ENCODE measurements around the gene AGBL5.
"Not testable (repeated sequence)": the region's sequence is repeated elsewhere in the genome, so short reads cannot be mapped to it uniquely, and the experiment has no call there.

AGBL5 gene

DNA sequence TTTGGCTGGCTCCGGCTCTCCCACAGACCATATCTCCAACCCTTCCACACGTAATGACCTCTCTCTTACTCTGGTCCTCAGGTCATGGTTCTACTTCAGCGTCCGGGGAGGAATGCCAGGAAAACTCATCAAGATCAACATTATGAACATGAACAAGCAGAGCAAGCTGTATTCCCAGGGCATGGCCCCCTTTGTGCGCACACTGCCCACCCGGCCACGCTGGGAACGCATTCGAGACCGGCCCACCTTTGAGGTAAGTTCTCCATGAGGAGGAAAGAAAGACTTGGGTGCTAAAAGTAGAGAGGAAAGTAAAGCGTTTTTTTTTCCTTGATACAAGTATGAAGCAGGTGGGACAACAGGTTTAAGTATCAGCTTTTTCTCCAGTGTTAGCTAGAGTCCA, 1.9 kb downstream of the AGBL5 start:
- no peak for DNase-seq

DNA sequence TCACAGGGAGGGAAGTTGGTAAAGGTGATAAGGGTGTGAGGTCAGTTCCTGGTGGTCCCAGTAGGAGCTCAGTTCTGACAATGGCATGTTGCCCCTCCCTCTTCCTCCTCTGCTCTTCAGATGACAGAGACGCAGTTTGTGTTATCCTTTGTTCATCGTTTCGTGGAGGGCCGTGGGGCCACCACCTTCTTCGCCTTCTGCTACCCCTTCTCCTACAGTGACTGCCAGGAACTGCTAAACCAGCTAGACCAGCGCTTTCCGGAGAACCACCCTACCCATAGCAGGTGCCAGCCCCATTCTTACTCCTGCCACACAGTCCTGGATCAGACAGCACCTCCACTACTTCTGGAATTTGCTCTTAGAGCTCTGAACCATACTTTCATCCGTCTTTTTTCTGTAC, 2.3 kb downstream of the AGBL5 start:
- DNase-seq, result no peak

DNA sequence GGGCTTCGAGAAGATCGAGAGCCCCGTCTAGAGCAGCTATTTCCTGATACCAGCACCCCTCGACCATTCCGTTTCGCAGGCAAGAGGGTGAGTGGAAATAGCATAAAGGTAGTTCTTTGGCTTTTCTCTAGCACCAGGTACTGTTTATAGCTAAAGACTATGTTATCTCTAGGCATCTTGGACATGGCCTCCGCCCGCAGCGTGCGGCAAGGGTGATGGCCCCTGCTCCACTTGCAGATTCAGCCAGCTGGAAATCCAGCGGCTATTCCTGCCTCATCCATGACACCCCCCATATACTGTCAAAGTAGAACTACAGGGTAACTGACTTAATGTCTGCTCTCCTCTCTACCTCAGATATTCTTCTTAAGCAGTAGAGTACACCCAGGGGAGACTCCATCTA, 3.3 kb downstream of the AGBL5 start:
- DNase-seq, result no peak

DNA sequence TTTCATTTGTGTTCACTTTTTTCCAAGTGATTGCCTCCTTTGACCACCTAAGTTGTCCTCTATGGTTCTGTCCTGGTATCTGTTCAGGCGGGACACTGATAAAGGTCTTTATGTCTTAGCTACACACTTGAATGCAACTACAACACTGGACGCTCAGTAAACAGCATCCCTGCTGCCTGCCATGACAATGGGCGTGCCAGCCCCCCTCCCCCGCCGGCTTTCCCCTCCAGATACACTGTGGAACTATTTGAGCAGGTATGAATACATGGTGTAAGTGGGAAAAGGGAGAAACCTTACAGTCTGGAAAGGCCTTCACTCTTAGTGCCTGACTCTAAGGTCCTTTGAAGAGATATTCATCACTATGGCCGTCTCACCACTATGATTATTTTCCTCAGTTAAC, 5.7 kb downstream of the AGBL5 start:
- no peak for DNase-seq

DNA sequence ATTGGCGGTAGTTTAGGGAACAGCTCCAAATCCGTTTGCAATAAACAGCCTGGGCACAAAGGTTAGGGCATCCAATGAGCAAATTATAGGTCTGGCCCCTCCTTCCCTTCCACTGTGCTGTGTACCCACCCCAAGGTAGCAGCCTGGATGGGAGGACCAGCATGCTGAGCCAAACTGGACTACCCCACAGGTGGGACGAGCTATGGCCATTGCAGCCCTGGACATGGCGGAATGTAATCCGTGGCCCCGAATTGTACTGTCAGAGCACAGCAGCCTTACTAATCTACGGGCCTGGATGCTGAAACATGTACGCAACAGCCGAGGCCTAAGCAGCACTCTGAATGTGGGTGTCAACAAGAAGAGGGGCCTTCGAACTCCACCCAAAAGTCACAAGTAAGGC, 6.7 kb downstream of the AGBL5 start:
- no peak for DNase-seq

DNA sequence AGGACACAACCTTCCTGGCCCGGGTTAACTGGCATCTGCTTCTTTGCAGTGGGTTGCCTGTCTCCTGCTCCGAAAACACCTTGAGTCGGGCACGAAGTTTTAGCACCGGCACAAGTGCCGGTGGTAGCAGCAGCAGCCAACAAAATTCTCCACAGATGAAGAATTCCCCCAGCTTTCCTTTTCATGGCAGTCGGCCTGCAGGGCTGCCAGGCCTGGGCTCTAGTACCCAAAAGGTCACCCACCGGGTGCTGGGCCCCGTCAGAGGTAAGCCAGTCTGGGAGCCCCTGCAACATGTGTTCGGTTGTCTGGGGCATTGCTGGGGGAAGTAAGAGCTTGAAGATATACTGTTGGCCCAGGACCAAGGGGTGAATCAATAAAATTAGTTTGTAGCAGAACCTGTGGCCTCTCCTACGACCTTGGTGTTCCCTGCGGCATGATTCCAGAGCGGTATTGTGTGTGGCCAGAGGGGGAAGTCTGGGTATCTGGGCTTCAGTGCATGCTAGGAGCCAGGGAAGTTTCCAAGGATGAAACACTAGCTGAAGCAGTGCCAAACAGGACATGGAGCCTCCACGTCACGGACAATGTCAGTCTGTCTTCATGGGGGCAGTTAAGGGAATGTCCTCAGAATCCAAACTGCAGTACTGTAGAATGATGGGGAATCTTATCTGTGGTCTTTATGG, 7.8 kb downstream of the AGBL5 start:
- DNase-seq, result no peak

DNA sequence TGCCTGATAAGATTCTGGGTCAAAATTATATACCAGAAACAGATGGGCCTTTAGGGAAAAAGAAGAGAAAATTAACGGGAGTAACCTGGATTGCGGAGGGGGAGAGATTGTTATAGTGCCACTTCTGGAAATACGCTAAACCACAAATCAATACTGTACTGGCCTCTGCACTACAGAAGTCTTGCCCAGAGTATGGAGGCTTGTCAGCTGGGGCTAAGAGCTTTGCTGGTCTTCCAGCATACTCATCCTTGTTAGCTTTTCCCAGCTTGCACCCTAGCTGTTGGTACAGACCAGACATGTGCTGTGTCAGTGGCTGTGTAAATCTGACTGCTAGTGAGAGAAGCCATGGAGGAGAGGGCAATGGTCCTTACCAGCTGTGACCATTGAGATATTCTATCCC, 8.9 kb downstream of the AGBL5 start:
- DNase-seq, result no peak

DNA sequence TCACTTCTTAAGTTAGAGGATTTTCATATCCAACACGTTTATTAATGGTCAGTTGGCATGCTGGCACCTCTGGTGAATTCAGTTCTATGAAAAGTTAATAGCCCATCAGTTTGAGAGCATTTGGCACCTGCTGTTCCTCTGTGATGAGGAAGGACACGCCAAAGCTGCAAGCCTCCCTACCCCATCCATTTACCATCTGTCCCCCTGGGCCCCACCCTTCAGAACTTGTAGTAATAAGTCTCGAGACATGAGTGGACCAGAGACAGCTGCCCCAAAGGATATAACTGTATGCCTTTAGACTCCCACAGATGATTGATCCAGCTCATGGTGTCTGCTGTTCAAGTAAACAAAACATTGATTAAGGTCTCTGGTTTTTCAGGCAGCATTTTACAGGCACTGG, 13.7 kb downstream of the AGBL5 start:
- no peak for DNase-seq

DNA sequence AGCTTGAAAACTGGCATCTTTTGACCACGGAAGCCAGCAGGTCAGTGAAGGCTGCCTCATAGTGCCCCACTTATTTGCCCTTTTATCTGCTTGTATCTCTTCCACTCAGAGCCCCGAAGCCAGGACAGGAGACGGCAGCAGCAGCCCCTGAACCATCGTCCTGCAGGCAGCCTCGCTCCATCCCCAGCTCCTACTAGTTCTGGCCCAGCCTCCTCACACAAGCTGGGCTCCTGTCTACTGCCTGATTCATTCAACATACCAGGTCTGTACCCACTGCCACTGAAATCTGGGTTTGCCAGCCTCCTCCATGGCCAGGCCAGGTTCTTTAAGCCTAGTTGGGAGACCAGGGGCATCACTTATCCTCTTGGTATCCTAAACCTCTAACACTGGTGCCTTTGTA, 15.9 kb downstream of the AGBL5 start:
- DNase-seq, result no peak

DNA sequence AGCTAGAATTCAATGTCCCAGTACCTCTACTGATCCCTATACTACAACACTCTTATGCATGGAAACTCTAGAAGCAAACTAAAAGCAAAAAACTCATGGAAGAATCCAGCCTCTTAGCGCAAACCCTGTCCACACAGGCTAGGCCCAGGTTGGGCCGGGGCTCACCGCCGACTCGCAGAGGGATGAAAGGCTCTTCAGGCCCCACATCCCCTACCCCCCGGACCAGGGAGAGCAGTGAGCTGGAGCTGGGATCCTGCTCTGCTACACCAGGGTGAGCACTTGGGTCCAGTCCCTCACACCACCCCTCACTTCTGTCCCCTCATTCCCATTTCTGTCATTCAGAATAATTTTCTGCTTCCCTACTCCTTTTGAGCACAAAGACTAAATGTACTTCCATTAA, 18.0 kb downstream of the AGBL5 start:
- no peak for DNase-seq

DNA sequence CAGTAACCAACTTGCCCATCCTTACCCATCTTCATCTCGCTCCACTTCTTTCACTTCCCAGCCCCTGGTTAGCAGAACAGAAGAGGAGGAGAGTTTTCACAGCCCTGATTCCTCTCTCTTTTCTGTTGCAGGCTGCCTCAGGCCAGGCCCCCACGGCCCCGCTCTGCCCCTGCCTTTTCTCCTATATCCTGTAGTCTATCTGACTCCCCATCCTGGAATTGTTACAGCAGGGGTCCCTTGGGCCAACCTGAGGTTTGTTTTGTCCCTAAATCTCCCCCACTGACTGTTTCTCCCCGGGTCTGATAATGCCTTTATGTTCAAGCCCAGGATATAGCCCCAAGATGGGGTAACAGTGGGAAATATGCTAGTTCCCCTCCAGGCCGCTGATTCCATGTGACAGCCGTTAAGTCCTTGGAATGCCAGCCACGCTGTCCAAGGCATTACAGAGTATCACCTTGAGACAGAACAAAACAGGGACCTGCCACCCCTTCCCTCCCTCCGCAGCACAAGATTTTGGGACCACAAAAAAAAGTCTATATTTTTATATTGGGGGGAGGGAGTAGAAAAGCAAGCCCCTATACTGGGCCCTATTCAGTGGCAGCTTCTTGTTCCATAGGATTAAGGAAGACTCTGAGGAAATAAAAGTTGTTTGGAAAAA, 18.6 kb downstream of the AGBL5 start:
- DNase-seq, result no peak

DNA sequence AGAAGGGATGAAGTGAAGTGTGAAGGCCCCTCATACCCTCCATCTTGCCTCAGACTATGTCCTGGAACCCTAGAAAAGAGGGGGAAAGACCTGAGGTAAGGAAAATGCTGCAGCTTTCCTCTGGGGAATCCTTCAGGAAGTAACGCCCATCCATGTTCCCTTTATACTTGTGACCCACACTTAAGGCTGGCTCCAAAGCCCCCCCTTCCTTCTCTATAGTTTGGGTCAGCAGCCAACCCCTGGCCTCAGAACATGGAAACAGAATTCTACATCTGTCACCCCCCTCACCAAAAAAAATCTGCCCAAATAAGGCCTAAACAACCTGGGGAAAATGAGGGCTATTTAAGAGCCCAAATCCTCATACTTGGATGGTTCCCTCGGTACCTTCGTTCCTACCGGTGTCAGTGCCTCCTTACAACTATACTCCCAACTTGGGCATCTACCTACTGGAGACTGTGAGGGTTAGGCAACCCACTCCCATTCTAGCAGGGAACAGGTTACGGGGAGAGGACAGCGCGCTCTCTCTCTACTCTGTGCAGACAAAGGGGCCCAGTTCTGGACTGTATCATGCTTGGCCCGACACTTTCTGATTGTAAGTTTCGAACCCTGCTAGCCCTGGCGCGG, 19.3 kb downstream of the AGBL5 start:
- no peak for DNase-seq

DNA sequence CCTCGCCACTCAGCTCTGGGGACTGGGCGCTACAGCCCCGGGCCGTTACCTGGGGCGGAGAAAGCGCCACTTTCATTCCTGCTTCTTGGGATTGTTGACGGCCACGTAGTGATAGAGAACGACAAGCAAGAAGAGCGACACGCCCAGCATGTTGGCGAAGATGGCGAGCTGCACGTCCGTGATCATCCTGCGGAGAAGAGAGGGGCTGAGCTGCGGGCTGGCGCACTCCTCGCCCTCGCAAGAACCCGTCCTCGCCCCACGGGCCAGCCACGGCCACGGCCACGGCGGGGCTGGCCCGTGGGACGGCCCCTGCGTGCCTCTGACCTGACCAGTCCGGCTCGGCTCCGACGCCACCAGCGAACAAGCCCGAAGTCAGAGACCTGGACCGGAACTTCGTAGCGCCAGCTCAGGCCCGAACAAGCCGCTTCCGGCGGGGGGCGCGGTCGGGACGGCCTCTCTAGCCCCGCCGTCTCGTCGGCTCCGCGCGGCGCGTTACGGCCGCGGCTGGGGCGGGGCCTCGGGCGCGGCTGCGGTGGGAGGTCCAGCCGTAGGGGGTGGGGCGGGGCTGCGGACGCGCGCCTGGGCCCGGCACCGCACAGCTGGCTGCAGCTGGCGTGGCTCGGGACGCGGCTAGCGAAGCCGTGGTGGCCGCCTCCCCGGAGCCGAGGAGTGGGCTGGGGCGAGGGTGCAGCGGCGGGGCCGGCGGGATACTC, 20.0 kb downstream of the AGBL5 start, which contains the start of gene OST4:
Gene OST4, minus strand, starts transcription at position 378 of the 713 bp plus-strand sequence.
- peak; percentile 94 for DNase-seq

DNA sequence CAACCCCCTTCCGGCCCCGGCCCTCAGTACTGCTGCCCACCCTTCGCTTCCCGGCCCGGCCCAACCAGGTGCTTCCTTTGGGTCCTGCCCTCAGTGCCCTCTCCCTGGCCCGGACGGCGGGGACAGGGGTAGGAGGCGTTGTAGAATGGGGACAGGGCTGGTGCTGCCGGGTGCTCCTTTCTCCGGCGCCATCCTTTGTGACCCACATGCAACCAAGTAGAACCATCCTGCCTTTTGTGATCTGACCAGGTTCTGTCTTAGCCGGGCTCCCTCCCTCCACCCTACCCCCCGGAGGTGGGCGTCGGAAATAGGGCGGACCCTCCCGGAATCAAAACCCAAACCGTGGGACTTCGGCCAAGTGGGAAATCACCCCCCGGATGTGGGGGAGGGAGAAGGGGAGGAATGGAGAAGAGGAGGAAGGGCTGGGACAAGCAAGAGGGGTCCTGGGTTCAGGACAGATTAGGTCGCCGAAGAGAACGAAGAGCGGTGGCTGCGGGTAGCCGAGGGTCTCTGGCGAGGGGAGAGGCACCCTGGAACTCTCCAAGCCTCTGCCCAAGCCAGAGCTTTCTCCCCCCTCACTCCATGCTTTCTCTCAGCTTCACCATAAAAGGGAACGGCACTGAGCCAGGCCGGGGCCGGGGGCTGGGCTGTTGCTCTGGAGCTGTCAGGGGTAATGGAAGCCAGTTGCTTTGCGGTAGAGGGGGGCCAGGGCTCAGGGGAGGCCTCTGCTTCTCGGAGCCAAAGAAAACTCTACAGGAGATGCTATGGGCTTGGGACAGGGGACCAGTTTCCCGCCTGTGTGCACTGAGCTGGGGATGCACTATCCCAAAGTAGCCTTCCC, 20.7 kb downstream of the AGBL5 start:
- peak; percentile 31 for DNase-seq

DNA sequence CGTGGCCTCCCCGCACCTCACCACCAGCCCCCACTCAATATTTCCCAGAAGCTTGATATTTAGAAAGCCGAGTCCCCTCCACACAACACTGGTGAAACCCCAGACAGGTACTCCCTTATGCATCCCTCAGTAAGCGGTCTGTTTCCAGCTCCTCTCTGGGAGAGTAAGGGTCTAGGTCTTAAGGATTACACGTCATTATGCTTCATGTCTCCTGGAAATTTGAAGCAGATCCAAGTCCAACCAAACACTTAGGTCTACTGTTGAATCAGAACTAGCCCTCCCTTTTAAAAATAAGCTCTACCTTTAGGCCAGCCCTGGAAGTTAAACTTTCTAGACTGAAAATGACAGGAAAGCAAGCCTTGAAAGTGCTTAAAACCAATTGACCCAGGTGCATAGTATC, 21.5 kb downstream of the AGBL5 start:
- no peak for DNase-seq

DNA sequence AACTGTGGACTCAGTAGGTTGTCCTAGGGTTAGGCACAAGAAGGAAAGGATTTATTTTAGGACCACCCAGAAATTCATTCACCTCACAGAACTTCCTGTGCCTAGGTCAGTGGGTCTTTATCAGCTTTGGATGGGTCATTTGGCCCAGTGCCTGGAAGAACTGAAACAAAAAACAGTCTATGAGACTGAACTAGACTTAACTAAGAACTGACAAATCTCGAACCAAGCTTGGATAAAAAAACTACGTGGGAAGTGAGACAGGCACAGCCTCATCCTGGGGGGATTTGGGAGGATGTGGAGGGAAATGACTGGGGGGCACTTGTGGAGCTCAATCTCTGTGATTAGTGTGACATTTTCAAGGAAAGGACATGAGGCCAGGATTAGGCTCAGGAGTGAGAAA, 22.3 kb downstream of the AGBL5 start:
- no peak for DNase-seq

DNA sequence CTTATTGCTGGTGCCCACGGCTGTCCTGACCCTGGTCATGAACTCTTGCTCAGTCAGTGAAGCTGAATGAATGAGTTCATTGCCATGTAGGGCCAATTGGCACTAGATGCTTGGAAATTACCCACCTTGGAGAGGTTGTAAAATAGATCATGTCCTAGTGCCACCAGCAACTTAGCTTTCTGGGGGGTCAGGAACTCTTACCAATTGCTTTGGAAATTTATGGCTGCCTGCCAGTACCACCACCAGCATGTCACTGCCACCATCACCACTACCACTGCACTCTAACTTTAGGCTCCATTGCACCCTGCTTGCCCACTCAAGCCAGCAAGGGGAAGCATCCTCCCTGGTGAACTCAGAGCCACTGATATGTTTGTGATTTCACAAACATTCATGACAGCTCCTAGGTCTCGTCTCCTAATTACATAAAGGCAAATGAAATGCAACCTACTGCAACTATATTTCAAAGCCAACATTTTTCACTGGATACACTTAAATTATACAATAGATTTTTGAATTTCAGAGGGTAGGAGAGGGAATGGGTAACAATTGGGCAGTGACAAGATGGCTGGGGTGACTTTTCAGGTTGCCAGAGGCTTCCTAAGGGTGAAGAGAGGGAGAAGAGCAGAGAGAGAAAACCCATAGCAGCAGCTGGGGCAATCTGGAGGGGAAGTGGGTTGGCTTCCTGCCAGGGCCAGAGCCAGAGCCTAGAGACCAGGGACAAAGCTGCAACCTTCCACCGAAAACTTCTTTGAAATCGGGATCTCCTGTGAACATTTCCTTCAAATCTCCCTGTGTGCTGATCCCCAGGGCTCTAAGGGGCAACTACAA, 23.5 kb downstream of the AGBL5 start:
- DNase-seq, result peak; percentile 33

DNA sequence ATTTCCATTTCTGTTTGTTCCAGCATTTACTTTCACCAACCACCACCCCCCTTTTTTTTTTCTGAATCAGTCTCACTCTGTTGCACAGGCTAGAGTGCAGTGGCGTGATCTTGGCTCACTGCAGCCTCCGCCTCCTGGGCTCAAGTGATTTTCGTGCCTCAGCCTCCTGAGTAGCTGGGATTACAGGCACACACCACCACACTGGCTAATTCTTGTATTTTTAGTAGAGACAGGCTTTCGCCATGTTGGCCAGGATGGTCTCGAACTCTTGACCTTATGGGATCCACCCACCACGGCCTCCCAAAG, 24.1 kb downstream of the AGBL5 start:
- not testable (repeated sequence) for DNase-seq

DNA sequence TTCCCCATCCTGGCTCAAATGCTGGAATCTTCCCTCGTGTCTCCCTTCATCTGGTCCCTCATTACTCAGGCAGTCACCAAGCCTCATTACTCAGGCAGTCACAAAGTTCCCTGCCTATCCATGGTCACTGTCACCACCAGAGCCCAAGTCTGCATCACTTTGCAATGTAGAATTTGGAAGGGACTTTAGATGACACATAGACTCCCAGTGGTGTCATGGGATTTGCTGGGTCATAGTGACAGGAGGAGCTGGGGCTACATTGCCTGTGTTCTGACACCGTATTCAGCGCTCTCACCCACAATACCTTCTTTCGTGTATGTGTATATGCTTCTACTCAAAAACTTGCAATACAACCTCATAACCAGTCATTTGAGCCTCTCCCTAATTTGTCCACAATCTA, 24.9 kb downstream of the AGBL5 start:
- DNase-seq, result no peak

DNA sequence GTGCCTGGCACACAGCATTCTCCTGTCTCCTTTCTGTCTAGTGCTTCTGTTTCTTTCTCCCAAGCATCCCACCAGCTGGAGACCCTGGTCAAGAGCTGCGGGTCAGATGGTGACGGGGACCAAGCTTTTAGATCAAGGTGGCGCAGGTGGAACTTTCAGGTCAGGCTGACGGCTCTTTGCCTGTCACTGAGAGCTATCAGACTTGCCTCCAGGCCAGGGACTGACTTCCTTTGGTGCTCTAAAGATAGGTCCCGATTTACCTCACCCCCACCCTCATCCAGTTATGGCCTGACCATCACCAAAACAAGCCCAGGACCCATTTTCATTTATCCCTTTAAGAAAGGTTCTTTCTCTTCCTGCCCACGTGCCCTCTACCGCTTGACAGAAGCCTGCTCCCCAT, 25.8 kb downstream of the AGBL5 start:
- no peak for DNase-seq

DNA sequence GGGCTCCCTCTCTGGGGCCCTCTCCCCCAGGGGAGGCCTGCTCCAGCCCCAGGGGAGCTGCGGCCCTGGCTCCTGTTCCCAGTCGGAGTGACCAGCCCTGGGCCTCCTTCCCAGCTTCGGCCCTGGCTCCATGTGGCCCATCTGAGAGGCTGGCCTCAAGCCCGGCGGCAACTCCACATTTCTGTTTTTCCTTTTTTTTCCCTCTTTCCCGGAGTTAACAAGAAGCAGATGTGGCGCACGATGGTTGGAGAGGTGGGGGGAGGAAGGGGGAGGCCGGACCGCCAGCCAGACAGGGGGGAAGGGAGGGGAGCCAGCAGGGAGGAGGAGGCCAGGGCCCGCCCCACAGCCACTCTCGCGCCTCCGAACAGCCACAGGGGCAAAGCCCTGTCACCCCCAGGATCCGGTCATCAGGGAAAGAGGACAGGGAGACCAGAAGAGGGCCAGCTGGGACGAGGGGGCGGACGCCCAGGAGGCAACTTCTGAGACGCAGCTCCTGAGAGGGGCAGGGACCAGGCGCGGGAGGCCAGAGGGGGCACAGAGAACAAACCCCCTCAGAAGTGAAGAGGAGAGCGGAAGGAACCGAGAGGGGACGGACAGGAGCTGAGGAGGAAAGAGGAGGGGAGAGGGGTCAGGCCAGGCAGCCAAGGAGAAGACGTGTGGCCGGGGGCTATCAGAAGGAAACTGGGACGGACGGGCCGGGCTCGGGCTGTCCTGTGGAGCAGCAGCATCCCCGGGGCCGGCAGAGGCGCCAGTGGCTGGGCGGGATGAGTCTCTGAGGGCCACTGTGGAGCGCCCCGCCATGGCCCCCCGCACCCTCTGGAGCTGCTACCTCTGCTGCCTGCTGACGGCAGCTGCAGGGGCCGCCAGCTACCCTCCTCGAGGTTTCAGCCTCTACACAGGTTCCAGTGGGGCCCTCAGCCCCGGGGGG, 27.1 kb downstream of the AGBL5 start, which contains the start of gene EMILIN1:
Gene EMILIN1, plus strand, starts transcription at position 349 of the 928 bp plus-strand sequence. Its CDS starts 451 bp downstream, at position 800.
- no peak for DNase-seq

All from activated CD4-positive, alpha-beta T cell treated with anti-CD3 and anti-CD28 coated beads, Interleukin-2, amount 50 U/mL, for 16 hours (primary cell).